HL-60 (cell line): ENCODE results near the gene MAGIX.

Experiments
- DNase-seq, 2 experiments: peaks; one replicate each; pipeline ENCODE4 v3.0.0-alpha.2; 2010 to 2020; ENCODE audit warnings: low read depth in 1 of 2, low spot score in 1 of 2
- H3K27ac ChIP-seq: fragments of 250-450 bp; sonication (Bioruptor Pico); replicated peaks from 2 replicates; pipeline ENCODE4 v1.5.1; 2020; ENCODE audit warnings: mild to moderate bottlenecking, moderate library complexity
- H3K27me3 ChIP-seq: fragments of 250-450 bp; sonication (Bioruptor Pico); 2 replicates; pipeline ENCODE4 v1.5.1; 2021; ENCODE audit warnings: mild to moderate bottlenecking, moderate library complexity; ENCODE audit not compliant: insufficient read depth, poor library complexity, severe bottlenecking
- H3K4me3 ChIP-seq: replicated peaks from 2 replicates; pipeline ENCODE4 v1.5.1; 2011; ENCODE audit warnings: mild to moderate bottlenecking, control low read depth, low read length; ENCODE audit not compliant: insufficient read depth
- GABPA ChIP-seq: IDR thresholded peaks from 2 replicates; pipeline ENCODE4 v1.6.1; 2012; ENCODE audit warnings: low read depth
- POLR2AphosphoS5 ChIP-seq: IDR thresholded peaks from 2 replicates; pipeline ENCODE4 v1.6.1; 2012; ENCODE audit warnings: low read depth
- SPI1 ChIP-seq: IDR thresholded peaks from 2 replicates; pipeline ENCODE4 v1.6.1; 2012; ENCODE audit warnings: low read depth, mild to moderate bottlenecking, borderline replicate concordance
- TF ChIP-seq, protein P1 (sequence below): IDR thresholded peaks from one replicate; pipeline ENCODE4 v1.5.1; 2011; ENCODE audit warnings: low read length, control low read depth, inconsistent platforms; ENCODE audit not compliant: insufficient read depth
- TF ChIP-seq, protein P2 (sequence below): IDR thresholded peaks from 2 replicates; pipeline ENCODE4 v1.6.1; 2012; ENCODE audit warnings: low read depth; ENCODE audit not compliant: insufficient replicate concordance

MAGIX gene

DNA sequence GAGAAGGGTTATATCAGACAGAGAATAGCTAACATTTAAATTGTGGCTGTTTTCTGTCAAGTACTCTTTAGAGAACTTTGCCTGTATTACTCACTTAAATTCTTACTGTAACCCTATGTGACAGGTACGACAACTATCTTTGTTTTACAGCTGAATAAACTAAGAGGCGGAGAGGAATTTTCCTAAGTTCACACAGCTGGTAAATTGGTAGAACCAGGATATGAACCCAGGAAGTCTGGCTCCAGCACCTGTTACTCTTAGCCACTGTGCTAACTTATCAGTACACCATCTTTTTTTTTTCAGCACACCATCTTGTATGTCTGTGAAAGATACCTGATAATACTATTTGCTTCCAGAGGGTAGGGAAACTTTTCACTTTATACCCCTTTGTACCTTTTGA lies 39.5 kb downstream of the MAGIX start:
- H3K27me3 ChIP-seq: no peaks in the 10 kb centered on the region
- no peak overlapping the region for H3K27ac ChIP-seq
- DNase-seq: no peak
- TF ChIP-seq, protein P1, sequence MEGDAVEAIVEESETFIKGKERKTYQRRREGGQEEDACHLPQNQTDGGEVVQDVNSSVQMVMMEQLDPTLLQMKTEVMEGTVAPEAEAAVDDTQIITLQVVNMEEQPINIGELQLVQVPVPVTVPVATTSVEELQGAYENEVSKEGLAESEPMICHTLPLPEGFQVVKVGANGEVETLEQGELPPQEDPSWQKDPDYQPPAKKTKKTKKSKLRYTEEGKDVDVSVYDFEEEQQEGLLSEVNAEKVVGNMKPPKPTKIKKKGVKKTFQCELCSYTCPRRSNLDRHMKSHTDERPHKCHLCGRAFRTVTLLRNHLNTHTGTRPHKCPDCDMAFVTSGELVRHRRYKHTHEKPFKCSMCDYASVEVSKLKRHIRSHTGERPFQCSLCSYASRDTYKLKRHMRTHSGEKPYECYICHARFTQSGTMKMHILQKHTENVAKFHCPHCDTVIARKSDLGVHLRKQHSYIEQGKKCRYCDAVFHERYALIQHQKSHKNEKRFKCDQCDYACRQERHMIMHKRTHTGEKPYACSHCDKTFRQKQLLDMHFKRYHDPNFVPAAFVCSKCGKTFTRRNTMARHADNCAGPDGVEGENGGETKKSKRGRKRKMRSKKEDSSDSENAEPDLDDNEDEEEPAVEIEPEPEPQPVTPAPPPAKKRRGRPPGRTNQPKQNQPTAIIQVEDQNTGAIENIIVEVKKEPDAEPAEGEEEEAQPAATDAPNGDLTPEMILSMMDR: no peak
- TF ChIP-seq POLR2AphosphoS5 (no peak), GABPA (no peak), SPI1 (no peak)
- TF ChIP-seq, protein P2, sequence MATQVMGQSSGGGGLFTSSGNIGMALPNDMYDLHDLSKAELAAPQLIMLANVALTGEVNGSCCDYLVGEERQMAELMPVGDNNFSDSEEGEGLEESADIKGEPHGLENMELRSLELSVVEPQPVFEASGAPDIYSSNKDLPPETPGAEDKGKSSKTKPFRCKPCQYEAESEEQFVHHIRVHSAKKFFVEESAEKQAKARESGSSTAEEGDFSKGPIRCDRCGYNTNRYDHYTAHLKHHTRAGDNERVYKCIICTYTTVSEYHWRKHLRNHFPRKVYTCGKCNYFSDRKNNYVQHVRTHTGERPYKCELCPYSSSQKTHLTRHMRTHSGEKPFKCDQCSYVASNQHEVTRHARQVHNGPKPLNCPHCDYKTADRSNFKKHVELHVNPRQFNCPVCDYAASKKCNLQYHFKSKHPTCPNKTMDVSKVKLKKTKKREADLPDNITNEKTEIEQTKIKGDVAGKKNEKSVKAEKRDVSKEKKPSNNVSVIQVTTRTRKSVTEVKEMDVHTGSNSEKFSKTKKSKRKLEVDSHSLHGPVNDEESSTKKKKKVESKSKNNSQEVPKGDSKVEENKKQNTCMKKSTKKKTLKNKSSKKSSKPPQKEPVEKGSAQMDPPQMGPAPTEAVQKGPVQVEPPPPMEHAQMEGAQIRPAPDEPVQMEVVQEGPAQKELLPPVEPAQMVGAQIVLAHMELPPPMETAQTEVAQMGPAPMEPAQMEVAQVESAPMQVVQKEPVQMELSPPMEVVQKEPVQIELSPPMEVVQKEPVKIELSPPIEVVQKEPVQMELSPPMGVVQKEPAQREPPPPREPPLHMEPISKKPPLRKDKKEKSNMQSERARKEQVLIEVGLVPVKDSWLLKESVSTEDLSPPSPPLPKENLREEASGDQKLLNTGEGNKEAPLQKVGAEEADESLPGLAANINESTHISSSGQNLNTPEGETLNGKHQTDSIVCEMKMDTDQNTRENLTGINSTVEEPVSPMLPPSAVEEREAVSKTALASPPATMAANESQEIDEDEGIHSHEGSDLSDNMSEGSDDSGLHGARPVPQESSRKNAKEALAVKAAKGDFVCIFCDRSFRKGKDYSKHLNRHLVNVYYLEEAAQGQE: no peak
- H3K4me3 ChIP-seq: no peak overlapping the region

DNA sequence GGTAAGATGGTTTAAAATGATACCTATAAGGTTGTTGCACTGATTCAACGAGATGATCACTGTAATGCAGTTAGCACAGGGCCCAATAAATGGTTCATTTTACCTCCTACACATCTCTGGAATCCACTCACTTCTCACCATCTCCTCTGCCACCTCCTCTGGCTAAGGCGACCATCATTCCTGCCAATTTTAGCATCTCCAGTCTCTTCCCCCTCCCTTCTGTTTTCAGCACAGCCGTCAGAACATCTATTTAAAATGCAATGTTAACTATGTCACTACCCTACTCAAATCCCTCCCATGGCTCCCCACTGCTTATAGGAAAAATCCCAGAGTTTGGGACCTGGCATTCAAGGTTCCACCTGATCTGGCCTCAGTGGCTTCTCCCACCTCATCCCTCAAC lies 41.0 kb downstream of the MAGIX start:
- Histone ChIP-seq H3K27ac (no peak overlapping the region), H3K4me3 (no peak overlapping the region)
- no peak for TF ChIP-seq POLR2AphosphoS5
- TF ChIP-seq GABPA: no peak
- TF ChIP-seq SPI1: no peak
- TF ChIP-seq, protein P2: no peak
- TF ChIP-seq, protein P1: no peak

DNA sequence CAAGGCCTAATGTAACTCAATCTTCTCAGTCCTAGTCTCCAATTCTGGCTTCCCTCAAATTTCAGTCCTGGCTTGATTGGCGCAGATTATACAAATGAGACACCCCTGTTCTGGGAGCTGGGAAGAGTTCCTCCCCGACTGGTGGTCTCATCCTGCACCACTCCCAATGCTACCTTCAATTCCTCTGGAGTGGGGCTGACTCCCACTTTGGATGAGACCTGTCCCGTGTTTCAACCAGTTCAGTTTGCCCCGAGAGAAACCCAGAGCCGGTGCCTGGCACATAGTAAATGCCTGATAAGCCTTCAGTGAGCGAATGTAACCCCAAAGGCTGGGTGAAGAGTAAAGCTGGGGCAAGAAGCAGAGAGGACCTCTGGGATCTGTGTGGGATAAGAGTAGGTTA lies 41.5 kb downstream of the MAGIX start:
- H3K27me3 ChIP-seq: no peaks in the 10 kb centered on the region
- H3K4me3 ChIP-seq: no peak overlapping the region
- TF ChIP-seq POLR2AphosphoS5 (no peak), SPI1 (no peak), GABPA (no peak)
- TF ChIP-seq, protein P2: no peak
- TF ChIP-seq, protein P1: no peak
- no peak for DNase-seq
- H3K27ac ChIP-seq: no peak overlapping the region

More for the DNA sequence above, 41.0 kb downstream of the MAGIX start:
- no peak for DNase-seq
- H3K27me3 ChIP-seq: no peaks in the 10 kb centered on the region
